Measurements from ENCODE around the gene NKAPL. TPM values are rescaled to one million over a fixed set of nuclear protein-coding genes. Genes with fewer than 3 reads are reported as not detected.

Gene NKAPL
- total and polyA plus RNA-seq, 2 of the 8 experiments (the other 6 are each of a cell fraction or from before 2014, with no cell fraction given): 0.08 TPM; not detected in 1

- no peak overlapping the region for H2BK20ac ChIP-seq (ENCODE audit: low read length)
- no peaks in the 10 kb centered on the region for H3K79me2 ChIP-seq (ENCODE audit: control insufficient read depth in 1 of 2, insufficient read depth in 2 of 2, low read length in 2 of 2)
- POLR2A ChIA-PET (ENCODE audit: partially characterized antibody): interaction anchor here (1.2 to 1.5 kb wide), 2 partner anchors 23 to 61 kb away, joined by 3 read pairs; partner anchors contain the start of genes ZKSCAN4 and ZSCAN31
- H3K23ac ChIP-seq (ENCODE audit: insufficient read length): no peak overlapping the region
- H2AFZ ChIP-seq (ENCODE audit: low read length): no peak overlapping the region
- FAIRE-seq: no peak
- no peak overlapping the region for H3K4me3 ChIP-seq (ENCODE audit: extremely low read depth in 1 of 4, insufficient read depth in 2 of 4, low read depth in 3 of 4, low read length in 4 of 4)
- H2BK12ac ChIP-seq (ENCODE audit: low read depth, low read length): no peak overlapping the region
- no peak overlapping the region for H3K18ac ChIP-seq (ENCODE audit: extremely low read depth, low read length)
- H3K79me1 ChIP-seq (ENCODE audit: low read depth, low read length): no peaks in the 10 kb centered on the region
- no peaks in the 10 kb centered on the region for H3K27me3 ChIP-seq (replicated peaks in 1 of 4; ENCODE audit: control insufficient read depth in 3 of 4, extremely low read depth in 1 of 4, insufficient read depth in 3 of 4, low read length in 3 of 4)
- H4K91ac ChIP-seq (replicated peaks; ENCODE audit: insufficient read length, low read length): no peak overlapping the region
- no peaks in the 10 kb centered on the region for H3K9me3 ChIP-seq (ENCODE audit: insufficient read depth in 2 of 2, low read depth in 1 of 2, low read length in 1 of 2)
- no peak overlapping the region for H2BK120ac ChIP-seq (replicated peaks; ENCODE audit: low read depth, low read length)
- peaks cover 2 to 37% (median 18%) of the 10 kb centered on the region in 4 experiments; a peak in 7 of 8 replicates for H3K36me3 ChIP-seq (ENCODE audit: control insufficient read depth in 2 of 4, insufficient read depth in 4 of 4, low read length in 3 of 4)
- no peak overlapping the region for H4K8ac ChIP-seq (ENCODE audit: extremely low read depth, insufficient read depth, low read length)
- H3K4me2 ChIP-seq (ENCODE audit: insufficient read depth in 1 of 2, low read depth in 2 of 2, low read length in 2 of 2): no peak overlapping the region
- H3K23me2 ChIP-seq (ENCODE audit: low read depth, low read length): no peaks in the 10 kb centered on the region
- no peak overlapping the region for H2BK15ac ChIP-seq (ENCODE audit: low read length)
- no peak overlapping the region for H4K5ac ChIP-seq (ENCODE audit: insufficient read length, low read depth, low read length)
- no peaks in the 10 kb centered on the region for H3K4me1 ChIP-seq (replicated peaks in 1 of 4; ENCODE audit: control insufficient read depth in 3 of 4, insufficient read depth in 4 of 4, low read length in 3 of 4)
- H3K4ac ChIP-seq (replicated peaks; ENCODE audit: insufficient read length, low read depth, low read length): no peak overlapping the region
- CTCF ChIA-PET (ENCODE audit: partially characterized antibody): interaction anchor here (0.9 kb wide), 1 partner anchor 80 kb away, joined by 4 read pairs; no protein-coding TSS in a partner anchor
- H3K27ac ChIP-seq (ENCODE audit: low read depth, low read length): no peak overlapping the region
- no peak overlapping the region for H3K14ac ChIP-seq (ENCODE audit: insufficient read length)
- H2AK5ac ChIP-seq (ENCODE audit: low read depth, low read length): no peak overlapping the region
- H3K9ac ChIP-seq (replicated peaks in 1 of 4; ENCODE audit: extremely low read depth in 1 of 4, low read depth in 3 of 4, low read length in 3 of 4): no peak overlapping the region
- DNase-seq (ENCODE audit: low read depth in 1 of 2, low spot score in 2 of 2): no peak
- no peak overlapping the region for H2BK5ac ChIP-seq (ENCODE audit: low read depth, low read length)
- no peaks in the 10 kb centered on the region for H4K20me1 ChIP-seq (replicated peaks in 1 of 2; ENCODE audit: control insufficient read depth in 1 of 2, insufficient read depth in 2 of 2, low read length in 2 of 2)
- H3K56ac ChIP-seq (replicated peaks; ENCODE audit: insufficient read length, low read depth, low read length): no peak overlapping the region
- TF ChIP-seq CTCF (IDR thresholded peaks at IDR 0.05; ENCODE audit: control extremely low read depth in 1 of 3, insufficient read depth in 1 of 3, low read depth in 1 of 3, low read length in 3 of 3) (no peak), HDAC6 (IDR thresholded peaks at IDR 0.05; ENCODE audit: low read depth, low read length) (no peak), RXRA (IDR thresholded peaks at IDR 0.05; ENCODE audit: insufficient read depth, low read depth, low read length) (no peak), SUZ12 (IDR thresholded peaks at IDR 0.05; ENCODE audit: low read length) (no peak), TBP (IDR thresholded peaks at IDR 0.05; ENCODE audit: low read depth, low read length) (no peak), JUN (IDR thresholded peaks at IDR 0.05; ENCODE audit: low read depth, low read length) (no peak), TAF7 (optimal IDR thresholded peaks at IDR 0.05; ENCODE audit: borderline replicate concordance, low read depth, low read length) (no peak), MAX (IDR thresholded peaks at IDR 0.05) (no peak), EP300 (IDR thresholded peaks at IDR 0.05; ENCODE audit: borderline replicate concordance in 1 of 2, low read depth in 2 of 2, low read length in 2 of 2) (no peak), CBX8 (IDR thresholded peaks at IDR 0.05; ENCODE audit: borderline replicate concordance, low read depth, low read length) (no peak), HDAC2 (IDR thresholded peaks at IDR 0.05; ENCODE audit: borderline replicate concordance in 1 of 2, low read depth in 2 of 2, low read length in 2 of 2) (no peak)
Observed at GRCh38 chr6:28274888-28275287, 15.8 kb downstream of the NKAPL start.

Measured in H1 (cell line).